Lower leg skin (tissue), 3 donors: Measurements from ENCODE around the gene BIRC5.

Experiments
- CTCF ChIP-seq, 3 donors: fragments of 450-650 bp; IDR thresholded peaks; one replicate each; pipeline ENCODE4 v1.5.1; 2016; ENCODE audit warnings: antibody characterized with exemption in 3 of 3, mild to moderate bottlenecking in 3 of 3, moderate library complexity in 2 of 3
- POLR2A ChIP-seq, 2 donors: fragments of 450-650 bp; IDR thresholded peaks; one replicate each; pipeline ENCODE4 v1.6.1; 2016 to 2017; ENCODE audit warnings: antibody characterized with exemption in 2 of 2, mild to moderate bottlenecking in 1 of 2, moderate library complexity in 1 of 2

DNA sequence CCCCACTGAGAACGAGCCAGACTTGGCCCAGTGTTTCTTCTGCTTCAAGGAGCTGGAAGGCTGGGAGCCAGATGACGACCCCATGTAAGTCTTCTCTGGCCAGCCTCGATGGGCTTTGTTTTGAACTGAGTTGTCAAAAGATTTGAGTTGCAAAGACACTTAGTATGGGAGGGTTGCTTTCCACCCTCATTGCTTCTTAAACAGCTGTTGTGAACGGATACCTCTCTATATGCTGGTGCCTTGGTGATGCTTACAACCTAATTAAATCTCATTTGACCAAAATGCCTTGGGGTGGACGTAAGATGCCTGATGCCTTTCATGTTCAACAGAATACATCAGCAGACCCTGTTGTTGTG, 631 bp downstream of the BIRC5 start:
- TF ChIP-seq CTCF (IDR thresholded peaks at IDR 0.05) (no peak), POLR2A (IDR thresholded peaks at IDR 0.05) (no peak)
